IMR-90 (cell line): ENCODE data around the gene FADS2. TPM values are rescaled to one million over a fixed set of nuclear protein-coding genes. Genes with fewer than 3 reads are reported as not detected.

Experiments
- ATAC-seq: fragments of 200-7000 bp; cut with Tn5 transposase; 2 replicates; pipeline ENCODE4 v1.9.1; 2020; ENCODE audit warnings: low read depth, mild to moderate bottlenecking, moderate library complexity
- BruUV-seq: library from RNA; stranded (reverse); fragments of 400-500 nt; replicated peaks from 2 replicates; lab custom pipeline; 2021; lab: Mats Ljungman, UMichigan
- CTCF ChIA-PET: fragments of 300-600 bp; formaldehyde crosslinking; extraction: SDS; loops from one replicate; lab custom pipeline; 2021; ENCODE audit warnings: antibody characterized with exemption; lab: Yijun Ruan, JAX
- POLR2A ChIA-PET: fragments of 300-600 bp; sonication (Branson Sonifier 250); formaldehyde crosslinking; loops from one replicate; lab custom pipeline; 2022; ENCODE audit warnings: antibody characterized with exemption; ENCODE audit not compliant: unreplicated experiment; lab: Charles Lee
- DNase-seq: peaks from one replicate; pipeline ENCODE4 v3.0.0; 2013
- H2AFZ ChIP-seq: replicated peaks from 2 replicates; pipeline ENCODE3; 2013; ENCODE audit warnings: low read length, mild to moderate bottlenecking; ENCODE audit not compliant: poor library complexity
- H2AK5ac ChIP-seq: 2 replicates; pipeline ENCODE4 v1.6.1; 2013; ENCODE audit warnings: low read depth, low read length, inconsistent platforms
- H2AK9ac ChIP-seq: replicated peaks from 2 replicates; pipeline ENCODE3; 2013; ENCODE audit warnings: mild to moderate bottlenecking, low read depth, low read length, moderate library complexity; ENCODE audit not compliant: poor library complexity
- H2BK120ac ChIP-seq: 2 replicates; pipeline ENCODE4 v1.6.1; 2013; ENCODE audit warnings: low read depth, low read length, inconsistent platforms
- H2BK15ac ChIP-seq: 3 replicates; pipeline ENCODE4 v1.6.1; 2013; ENCODE audit warnings: low read depth, low read length, inconsistent platforms
- H2BK20ac ChIP-seq: 2 replicates; pipeline ENCODE4 v1.6.1; 2013; ENCODE audit warnings: low read depth, mild to moderate bottlenecking, inconsistent platforms, low read length, moderate library complexity
- H2BK5ac ChIP-seq: 2 replicates; pipeline ENCODE4 v1.6.1; 2013; ENCODE audit warnings: mild to moderate bottlenecking, low read depth, low read length, inconsistent platforms; ENCODE audit not compliant: poor library complexity, severe bottlenecking
- H3K14ac ChIP-seq: replicated peaks from 2 replicates; pipeline ENCODE4 v1.6.1; 2013; ENCODE audit warnings: low read depth, low read length, inconsistent platforms
- H3K18ac ChIP-seq: 2 replicates; pipeline ENCODE4 v1.6.1; 2013; ENCODE audit warnings: low read depth, low read length, control low read depth
- H3K23ac ChIP-seq: 2 replicates; pipeline ENCODE4 v1.6.1; 2013; ENCODE audit warnings: low read depth, low read length, inconsistent platforms
- H3K27ac ChIP-seq: 2 replicates; pipeline ENCODE4 v1.5.1; 2013; ENCODE audit warnings: mild to moderate bottlenecking, control low read depth, low read length; ENCODE audit not compliant: insufficient read depth
- H3K27me3 ChIP-seq: 2 replicates; pipeline ENCODE4 v1.6.1; 2013; ENCODE audit warnings: low read length; ENCODE audit not compliant: control insufficient read depth, insufficient read depth
- H3K36me3 ChIP-seq: 2 replicates; pipeline ENCODE4 v1.6.1; 2013; ENCODE audit warnings: low read length, mixed read lengths; ENCODE audit not compliant: control insufficient read depth, insufficient read depth
- H3K4ac ChIP-seq: 2 replicates; pipeline ENCODE4 v1.6.1; 2013; ENCODE audit warnings: low read depth, low read length, inconsistent platforms
- H3K4me1 ChIP-seq: 2 replicates; pipeline ENCODE4 v1.6.1; 2013; ENCODE audit warnings: low read length, mixed read lengths; ENCODE audit not compliant: control insufficient read depth, insufficient read depth
- H3K4me2 ChIP-seq: 2 replicates; pipeline ENCODE4 v1.6.1; 2013; ENCODE audit warnings: low read depth, mild to moderate bottlenecking, control low read depth, low read length, moderate library complexity
- H3K4me3 ChIP-seq: 2 replicates; pipeline ENCODE4 v1.5.1; 2013; ENCODE audit warnings: low read depth, mild to moderate bottlenecking, control low read depth, low read length, moderate library complexity; ENCODE audit not compliant: insufficient read depth
- H3K56ac ChIP-seq: 2 replicates; pipeline ENCODE4 v1.6.1; 2013; ENCODE audit warnings: low read length, inconsistent platforms; ENCODE audit not compliant: insufficient read depth; ENCODE audit errors: extremely low read depth
- H3K79me1 ChIP-seq, 2 experiments: 2 replicates each; pipeline ENCODE4 v1.6.1; 2013; ENCODE audit warnings: low read length in 2 of 2, inconsistent platforms in 1 of 2, low read depth in 1 of 2
- H3K9ac ChIP-seq: 2 replicates; pipeline ENCODE4 v1.6.1; 2013; ENCODE audit warnings: low read depth, low read length, control low read depth
- H3K9me1 ChIP-seq: 2 replicates; pipeline ENCODE4 v1.6.1; 2013; ENCODE audit warnings: low read length, inconsistent platforms; ENCODE audit not compliant: insufficient read depth
- H3K9me3 ChIP-seq: 2 replicates; pipeline ENCODE4 v1.6.1; 2013; ENCODE audit warnings: low read length; ENCODE audit not compliant: control insufficient read depth, insufficient read depth
- H4K20me1 ChIP-seq: 2 replicates; pipeline ENCODE4 v1.6.1; 2013; ENCODE audit warnings: low read length, inconsistent platforms; ENCODE audit not compliant: insufficient read depth
- H4K5ac ChIP-seq: 2 replicates; pipeline ENCODE4 v1.6.1; 2013; ENCODE audit warnings: mild to moderate bottlenecking, low read depth, low read length, control low read depth
- H4K8ac ChIP-seq, 2 experiments: 2 replicates each; pipeline ENCODE4 v1.6.1; 2013; ENCODE audit warnings: low read depth in 2 of 2, low read length in 2 of 2, control low read depth in 1 of 2, inconsistent platforms in 1 of 2
- H4K91ac ChIP-seq: 2 replicates; pipeline ENCODE4 v1.6.1; 2013; ENCODE audit warnings: low read depth, low read length, inconsistent platforms; ENCODE audit not compliant: insufficient read depth
- BHLHE40 ChIP-seq: fragments of 150-350 bp; IDR thresholded peaks from 2 replicates; pipeline ENCODE4 v1.6.1; 2016; ENCODE audit warnings: mild to moderate bottlenecking, low read depth, low read length
- CEBPB ChIP-seq: IDR thresholded peaks from 2 replicates; pipeline ENCODE4 v1.6.1; 2012; ENCODE audit warnings: low read depth, low read length, improper control_type of control experiment
- FOS ChIP-seq: fragments of 150-350 bp; IDR thresholded peaks from 2 replicates; pipeline ENCODE4 v1.6.1; 2016; ENCODE audit warnings: low read depth, low read length
- MAFK ChIP-seq: IDR thresholded peaks from 2 replicates; pipeline ENCODE4 v1.6.1; 2012; ENCODE audit warnings: low read depth, low read length, improper control_type of control experiment
- MAZ ChIP-seq: IDR thresholded peaks from 2 replicates; pipeline ENCODE4 v1.6.1; 2012; ENCODE audit warnings: low read depth, mild to moderate bottlenecking, low read length, improper control_type of control experiment, moderate library complexity, borderline replicate concordance
- MXI1 ChIP-seq: IDR thresholded peaks from 2 replicates; pipeline ENCODE4 v1.6.1; 2012; ENCODE audit warnings: low read depth, mild to moderate bottlenecking, low read length, moderate library complexity, borderline replicate concordance
- NFE2L2 ChIP-seq: fragments of 150-350 bp; IDR thresholded peaks from 2 replicates; pipeline ENCODE4 v1.6.1; 2016; ENCODE audit warnings: low read depth, mild to moderate bottlenecking, low read length
- POLR2A ChIP-seq: IDR thresholded peaks from 2 replicates; pipeline ENCODE4 v1.6.1; 2012; ENCODE audit warnings: mild to moderate bottlenecking, low read depth, low read length
- RAD21 ChIP-seq: IDR thresholded peaks from 2 replicates; pipeline ENCODE4 v1.6.1; 2012; ENCODE audit warnings: low read length, improper control_type of control experiment
- RCOR1 ChIP-seq: IDR thresholded peaks from 2 replicates; pipeline ENCODE4 v1.6.1; 2012; ENCODE audit warnings: mild to moderate bottlenecking, low read length, improper control_type of control experiment; ENCODE audit not compliant: insufficient replicate concordance
- RFX5 ChIP-seq: IDR thresholded peaks from 2 replicates; pipeline ENCODE4 v1.8.0; 2012; ENCODE audit warnings: low read depth, mild to moderate bottlenecking, low read length, moderate library complexity
- SMC3 ChIP-seq: fragments of 150-350 bp; IDR thresholded peaks from 2 replicates; pipeline ENCODE4 v1.6.1; 2016; ENCODE audit warnings: low read depth, mild to moderate bottlenecking, antibody characterized with exemption, low read length, moderate library complexity
- WGBS, 2 experiments: methylation state at CpG; one replicate each; pipeline versions ENCODE4 v1.1.5 to v1.1.7; 2013; ENCODE audit warnings: missing lambda C conversion rate in 2 of 2; ENCODE audit not compliant: insufficient read length in 1 of 2; ENCODE audit errors: extremely low coverage in 2 of 2; 5-methylcytosine and 5-hydroxymethylcytosine counted together
- dilution Hi-C: fragments of 300-500 bp; cut with HindIII; formaldehyde crosslinking; loops from one replicate; pipeline ENCODE4 v1.14.3; 2018; ENCODE audit warnings: low sequenced_read_pairs; ENCODE audit not compliant: unreplicated experiment
- in situ Hi-C: fragments of 300-500 bp; cut with MboI; formaldehyde crosslinking; loops from 3 replicates; pipeline ENCODE4 v1.14.3; 2019; ENCODE audit warnings: low sequenced_read_pairs, inconsistent platforms, mixed read lengths
- intact Hi-C: fragments of 100-400 bp; cut with micrococcal nuclease; formaldehyde crosslinking; loops from 2 replicates; pipeline ENCODE4 v1.10.0; 2022
- polyA plus RNA-seq, 3 experiments: library from polyadenylated mRNA; depleted of rRNA; stranded (reverse); fragments of >200 nt; gene quantifications; 2 replicates each; pipeline ENCODE4 v1.2.3, GENCODE V29; 2012; ENCODE audit warnings: low replicate concordance in 1 of 3
- total RNA-seq: library from RNA; depleted of rRNA; stranded (reverse); fragments of >200 nt; gene quantifications from 2 replicates; pipeline ENCODE4 v1.2.3, GENCODE V29; 2012
- TF ChIP-seq, protein P1 (sequence below): conservative IDR thresholded peaks from 2 replicates; pipeline ENCODE4 v1.5.1; 2012; ENCODE audit warnings: mild to moderate bottlenecking, low read depth, low read length, improper control_type of control experiment
- TF ChIP-seq, protein P2 (sequence below): fragments of 150-350 bp; IDR thresholded peaks from 2 replicates; pipeline ENCODE4 v1.6.1; 2016; ENCODE audit warnings: low read depth, mild to moderate bottlenecking, low read length, moderate library complexity, borderline replicate concordance
- TF ChIP-seq, protein P3 (sequence below): fragments of 150-350 bp; IDR thresholded peaks from 2 replicates; pipeline ENCODE4 v1.6.1; 2017; ENCODE audit warnings: mild to moderate bottlenecking, antibody characterized with exemption, low read length, low read depth

The FADS2 gene
- total and polyA plus RNA-seq, 2 of the 4 experiments (the other 2 are of a cell fraction), result 33.3 to 88.4 TPM

DNA sequence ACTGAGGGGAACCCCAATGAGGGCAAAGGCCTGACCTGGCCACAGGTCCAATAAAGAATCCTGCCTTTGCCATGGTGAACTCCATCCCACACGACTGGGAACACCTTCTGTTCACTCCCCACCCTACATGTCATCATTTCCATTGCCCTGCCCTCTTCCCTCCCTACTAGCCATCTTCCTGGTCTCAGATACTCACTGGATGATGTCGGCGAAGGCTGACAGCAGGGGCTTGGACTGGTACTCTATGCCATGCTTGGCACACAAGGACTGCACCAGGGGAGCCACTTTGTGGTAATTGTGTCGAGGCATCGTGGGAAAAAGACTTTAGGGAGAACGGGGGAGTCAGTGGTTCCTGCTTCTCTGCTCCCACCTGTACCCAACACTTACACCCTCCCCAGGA lies 25.5 kb upstream of the FADS2 start:
- Histone ChIP-seq H3K9ac (no peak overlapping the region), H2AK5ac (no peak overlapping the region), H2BK120ac (no peak overlapping the region), H4K5ac (no peak overlapping the region), H3K23ac (no peak overlapping the region), H2BK20ac (no peak overlapping the region), H3K4me1 (peaks cover 3% of the 10 kb centered on the region), H4K8ac (no peak overlapping the region), H2AK9ac (no peak overlapping the region), H3K9me3 (no peaks in the 10 kb centered on the region), H3K56ac (no peak overlapping the region), H2BK5ac (no peak overlapping the region), H3K14ac (no peak overlapping the region), H3K9me1 (peaks cover 9% of the 10 kb centered on the region), H3K27ac (no peak overlapping the region), H2BK15ac (no peak overlapping the region), H3K18ac (no peak overlapping the region), H3K4me3 (no peak overlapping the region), H3K4ac (no peak overlapping the region), H4K91ac (no peak overlapping the region), H4K20me1 (peaks cover 4% of the 10 kb centered on the region; the same call in 1 of the 2 replicates), H2AFZ (no peak overlapping the region), H3K4me2 (no peak overlapping the region), H3K27me3 (no peaks in the 10 kb centered on the region), H3K36me3 (peaks cover 30% of the 10 kb centered on the region), H3K79me1 (peaks cover 19 to 49% of the 10 kb centered on the region in 2 experiments)
- dilution Hi-C loops (no loop called here), in situ Hi-C loops (no loop called here), intact Hi-C loops (no loop called here)
- no TSS peak for BruUV-seq
- no peak for DNase-seq
- 83% methylated on average over 1 of the region's 6 CpGs; no CpG with 5 or more reads in 1 of the 2 experiments for WGBS, 2 experiments
- no peak for ATAC-seq
- ChIA-PET POLR2A (no interaction called here), CTCF (no interaction called here)
- TF ChIP-seq RAD21 (no peak), RCOR1 (no peak), BHLHE40 (no peak), NFE2L2 (no peak), MAFK (no peak), CEBPB (no peak), RFX5 (no peak), POLR2A (no peak), FOS (no peak), MAZ (no peak), MXI1 (no peak), SMC3 (no peak)
- TF ChIP-seq, protein P1, sequence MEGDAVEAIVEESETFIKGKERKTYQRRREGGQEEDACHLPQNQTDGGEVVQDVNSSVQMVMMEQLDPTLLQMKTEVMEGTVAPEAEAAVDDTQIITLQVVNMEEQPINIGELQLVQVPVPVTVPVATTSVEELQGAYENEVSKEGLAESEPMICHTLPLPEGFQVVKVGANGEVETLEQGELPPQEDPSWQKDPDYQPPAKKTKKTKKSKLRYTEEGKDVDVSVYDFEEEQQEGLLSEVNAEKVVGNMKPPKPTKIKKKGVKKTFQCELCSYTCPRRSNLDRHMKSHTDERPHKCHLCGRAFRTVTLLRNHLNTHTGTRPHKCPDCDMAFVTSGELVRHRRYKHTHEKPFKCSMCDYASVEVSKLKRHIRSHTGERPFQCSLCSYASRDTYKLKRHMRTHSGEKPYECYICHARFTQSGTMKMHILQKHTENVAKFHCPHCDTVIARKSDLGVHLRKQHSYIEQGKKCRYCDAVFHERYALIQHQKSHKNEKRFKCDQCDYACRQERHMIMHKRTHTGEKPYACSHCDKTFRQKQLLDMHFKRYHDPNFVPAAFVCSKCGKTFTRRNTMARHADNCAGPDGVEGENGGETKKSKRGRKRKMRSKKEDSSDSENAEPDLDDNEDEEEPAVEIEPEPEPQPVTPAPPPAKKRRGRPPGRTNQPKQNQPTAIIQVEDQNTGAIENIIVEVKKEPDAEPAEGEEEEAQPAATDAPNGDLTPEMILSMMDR, result no peak
- TF ChIP-seq, protein P2, sequence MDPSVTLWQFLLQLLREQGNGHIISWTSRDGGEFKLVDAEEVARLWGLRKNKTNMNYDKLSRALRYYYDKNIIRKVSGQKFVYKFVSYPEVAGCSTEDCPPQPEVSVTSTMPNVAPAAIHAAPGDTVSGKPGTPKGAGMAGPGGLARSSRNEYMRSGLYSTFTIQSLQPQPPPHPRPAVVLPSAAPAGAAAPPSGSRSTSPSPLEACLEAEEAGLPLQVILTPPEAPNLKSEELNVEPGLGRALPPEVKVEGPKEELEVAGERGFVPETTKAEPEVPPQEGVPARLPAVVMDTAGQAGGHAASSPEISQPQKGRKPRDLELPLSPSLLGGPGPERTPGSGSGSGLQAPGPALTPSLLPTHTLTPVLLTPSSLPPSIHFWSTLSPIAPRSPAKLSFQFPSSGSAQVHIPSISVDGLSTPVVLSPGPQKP, result no peak
- TF ChIP-seq, protein P3, sequence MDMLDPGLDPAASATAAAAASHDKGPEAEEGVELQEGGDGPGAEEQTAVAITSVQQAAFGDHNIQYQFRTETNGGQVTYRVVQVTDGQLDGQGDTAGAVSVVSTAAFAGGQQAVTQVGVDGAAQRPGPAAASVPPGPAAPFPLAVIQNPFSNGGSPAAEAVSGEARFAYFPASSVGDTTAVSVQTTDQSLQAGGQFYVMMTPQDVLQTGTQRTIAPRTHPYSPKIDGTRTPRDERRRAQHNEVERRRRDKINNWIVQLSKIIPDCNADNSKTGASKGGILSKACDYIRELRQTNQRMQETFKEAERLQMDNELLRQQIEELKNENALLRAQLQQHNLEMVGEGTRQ, result no peak
